A673 (cell line): Measurements from ENCODE around the gene ZBED6. TPM values are rescaled to one million over a fixed set of nuclear protein-coding genes. Genes with fewer than 3 reads are reported as not detected.

Experiments
- BruUV-seq: library from RNA; stranded (reverse); fragments of 400-500 nt; replicated peaks from 2 replicates; lab custom pipeline; 2021; lab: Mats Ljungman, UMichigan
- CTCF ChIA-PET: fragments of 300-600 bp; sonication (Branson Sonifier 250); formaldehyde crosslinking; loops from one replicate; lab custom pipeline; 2022; ENCODE audit warnings: antibody characterized with exemption; lab: Charles Lee
- POLR2A ChIA-PET: fragments of 300-600 bp; sonication (Branson Sonifier 250); formaldehyde crosslinking; loops from one replicate; lab custom pipeline; 2022; ENCODE audit warnings: antibody characterized with exemption; ENCODE audit not compliant: low non-redundant PET; lab: Charles Lee
- DNase-seq: peaks from one replicate; pipeline ENCODE4 v3.0.0-alpha.2; 2015; ENCODE audit warnings: low spot score
- H3K27ac ChIP-seq: fragments of 200-600 bp; sonication (generic); 2 replicates; pipeline ENCODE4 v1.5.1; 2016; ENCODE audit warnings: mixed run types, low read depth, mild to moderate bottlenecking, mixed read lengths, antibody characterized with exemption, low read length; ENCODE audit not compliant: poor library complexity, severe bottlenecking
- H3K27me3 ChIP-seq: fragments of 200-600 bp; sonication (generic); replicated peaks from 2 replicates; pipeline ENCODE4 v1.6.1; 2017; ENCODE audit warnings: mixed run types, low read depth, mild to moderate bottlenecking, mixed read lengths, antibody characterized with exemption, low read length; ENCODE audit not compliant: insufficient read depth, poor library complexity
- H3K36me3 ChIP-seq: fragments of 200-600 bp; sonication (generic); 2 replicates; pipeline ENCODE4 v1.6.1; 2016; ENCODE audit warnings: mixed run types, mild to moderate bottlenecking, mixed read lengths, antibody characterized with exemption, low read length; ENCODE audit not compliant: insufficient read depth, poor library complexity, severe bottlenecking
- H3K4me1 ChIP-seq: fragments of 200-600 bp; sonication (generic); 2 replicates; pipeline ENCODE4 v1.6.1; 2017; ENCODE audit warnings: mixed run types, mild to moderate bottlenecking, mixed read lengths, antibody characterized with exemption, low read length; ENCODE audit not compliant: insufficient read depth, poor library complexity, severe bottlenecking
- H3K4me3 ChIP-seq: fragments of 200-600 bp; sonication (generic); 2 replicates; pipeline ENCODE4 v1.5.1; 2016; ENCODE audit warnings: low read depth, mixed run types, mild to moderate bottlenecking, mixed read lengths, low read length; ENCODE audit not compliant: poor library complexity, severe bottlenecking
- H3K9me3 ChIP-seq: fragments of 200-600 bp; sonication (generic); 2 replicates; pipeline ENCODE4 v1.6.1; 2016; ENCODE audit warnings: mixed run types, low read depth, mild to moderate bottlenecking, mixed read lengths, antibody characterized with exemption, low read length; ENCODE audit not compliant: poor library complexity, severe bottlenecking
- CTCF ChIP-seq: fragments of 300-800, 200-600 bp; sonication (generic); conservative IDR thresholded peaks from 2 replicates; pipeline ENCODE4 v1.5.1; 2017; ENCODE audit warnings: low read depth, mild to moderate bottlenecking, antibody characterized with exemption, low read length, moderate library complexity, mixed read lengths
- EZH2 ChIP-seq: fragments of 200-600 bp; sonication (generic); IDR thresholded peaks from 2 replicates; pipeline ENCODE4 v1.6.1; 2017; ENCODE audit warnings: borderline replicate concordance, low read depth, mild to moderate bottlenecking, mixed read lengths, antibody characterized with exemption, low read length; ENCODE audit not compliant: poor library complexity, severe bottlenecking
- intact Hi-C: fragments of 100-400 bp; cut with micrococcal nuclease; formaldehyde crosslinking; loops from one replicate; pipeline ENCODE4 v1.10.0; 2022; ENCODE audit not compliant: unreplicated experiment
- total RNA-seq: library from RNA; stranded (reverse); gene quantifications from 2 replicates; pipeline ENCODE4 v1.2.3, GENCODE V29; 2021

ZBED6 gene
- total RNA-seq, 1 experiment from 2014 or later = 29.6 TPM

- Histone ChIP-seq H3K4me1 (peaks cover 25% of the 10 kb centered on the region), H3K36me3 (peaks cover 43% of the 10 kb centered on the region), H3K27me3 (no peaks in the 10 kb centered on the region), H3K9me3 (no peaks in the 10 kb centered on the region), H3K27ac (no peak overlapping the region), H3K4me3 (no peak overlapping the region)
- POLR2A ChIA-PET = no interaction called here
- BruUV-seq = no TSS peak
- intact Hi-C loops = no loop called here
- TF ChIP-seq CTCF (no peak), EZH2 (no peak)
- no peak for DNase-seq
- CTCF ChIA-PET = no interaction called here
Observed at GRCh38 chr1:203805689-203806088, 10.3 kb downstream of the ZBED6 start.

- ChIA-PET POLR2A (interaction anchor here (0.6 kb wide), 1 partner anchor 51 kb away, joined by 3 read pairs; no protein-coding TSS in a partner anchor), CTCF (no interaction called here)
- Histone ChIP-seq H3K36me3 (peaks cover 47% of the 10 kb centered on the region), H3K4me1 (peaks cover 11% of the 10 kb centered on the region), H3K4me3 (no peak overlapping the region), H3K9me3 (no peaks in the 10 kb centered on the region), H3K27ac (no peak overlapping the region), H3K27me3 (no peaks in the 10 kb centered on the region)
- BruUV-seq = no TSS peak
- TF ChIP-seq EZH2 (no peak), CTCF (no peak)
- intact Hi-C loops = no loop called here
- DNase-seq = no peak
Observed at GRCh38 chr1:203807196-203807595, 11.8 kb downstream of the ZBED6 start.

- CTCF ChIA-PET = no interaction called here
- no peaks in the 10 kb centered on the region for H3K27me3 ChIP-seq
- no peak for DNase-seq
- no TSS peak for BruUV-seq
- TF ChIP-seq CTCF = no peak
- no peak for TF ChIP-seq EZH2
- intact Hi-C loops = no loop called here
- no peaks in the 10 kb centered on the region for H3K4me1 ChIP-seq
- POLR2A ChIA-PET = no interaction called here
- H3K36me3 ChIP-seq = peaks cover 54% of the 10 kb centered on the region
- H3K4me3 ChIP-seq = no peak overlapping the region
- no peak overlapping the region for H3K27ac ChIP-seq
- no peaks in the 10 kb centered on the region for H3K9me3 ChIP-seq
Observed at GRCh38 chr1:203813581-203814341, 18.3 kb downstream of the ZBED6 start.
